ENCODE measurements around the gene HINT2.

Gene HINT2

GRCh38 chr9:35766997-35767396 is 47.8 kb downstream of the HINT2 start:
- no peak overlapping the region for H3K9ac ChIP-seq (ENCODE audit: low read length)
- no peaks in the 10 kb centered on the region for H3K4me1 ChIP-seq (ENCODE audit: control insufficient read depth, low read depth, low read length)
- H3K27ac ChIP-seq (ENCODE audit: low read length), result no peak overlapping the region
- no peaks in the 10 kb centered on the region for H3K36me3 ChIP-seq (ENCODE audit: control insufficient read depth, low read depth, low read length)
- no peaks in the 10 kb centered on the region for H3K9me3 ChIP-seq (ENCODE audit: control insufficient read depth, low read depth, low read length)
- H3K27me3 ChIP-seq (ENCODE audit: control insufficient read depth, insufficient read depth, low read length), result no peaks in the 10 kb centered on the region
- H3K4me3 ChIP-seq (ENCODE audit: low read length), result no peak overlapping the region

- H3K27me3 ChIP-seq (ENCODE audit: control insufficient read depth, insufficient read depth, low read length), result no peaks in the 10 kb centered on the region
- no peak overlapping the region for H3K9ac ChIP-seq (ENCODE audit: low read length)
- H3K4me1 ChIP-seq (ENCODE audit: control insufficient read depth, low read depth, low read length), result no peaks in the 10 kb centered on the region
- H3K4me3 ChIP-seq (ENCODE audit: low read length), result no peak overlapping the region
- H3K9me3 ChIP-seq (ENCODE audit: control insufficient read depth, low read depth, low read length), result no peaks in the 10 kb centered on the region
- H3K36me3 ChIP-seq (ENCODE audit: control insufficient read depth, low read depth, low read length), result no peaks in the 10 kb centered on the region
- H3K27ac ChIP-seq (ENCODE audit: low read length), result no peak overlapping the region
Observed at GRCh38 chr9:35763803-35764202, 51.0 kb downstream of the HINT2 start.

GRCh38 chr9:35763181-35763580 is 51.7 kb downstream of the HINT2 start:
- H3K27me3 ChIP-seq (ENCODE audit: control insufficient read depth, insufficient read depth, low read length), result no peaks in the 10 kb centered on the region
- H3K9me3 ChIP-seq (ENCODE audit: control insufficient read depth, low read depth, low read length), result no peaks in the 10 kb centered on the region
- no peaks in the 10 kb centered on the region for H3K36me3 ChIP-seq (ENCODE audit: control insufficient read depth, low read depth, low read length)
- no peak overlapping the region for H3K9ac ChIP-seq (ENCODE audit: low read length)
- H3K4me1 ChIP-seq (ENCODE audit: control insufficient read depth, low read depth, low read length), result peaks cover 2% of the 10 kb centered on the region
- no peak overlapping the region for H3K4me3 ChIP-seq (ENCODE audit: low read length)
- no peak overlapping the region for H3K27ac ChIP-seq (ENCODE audit: low read length)

Measured in iPS-18a (cell line).